Measurements from ENCODE around the gene ZXDC. TPM values are rescaled to one million over a fixed set of nuclear protein-coding genes. Genes with fewer than 3 reads are reported as not detected.

Gene ZXDC
- total RNA-seq (2014; rRNA removed; shearing (Covaris generic)): 6.6 and 12.2 TPM in 2 replicates

GRCh38 chr3:126475413-126476114 is at the start of gene ZXDC:
TSS of gene ZXDC (minus strand) at chr3:126475891. CDS start at chr3:126475865, 26 bp downstream.
- peak; percentile 91 for DNase-seq (ENCODE audit: low spot score)

GRCh38 chr3:126525091-126525852 is 49.6 kb upstream of the ZXDC start:
- DNase-seq (ENCODE audit: low spot score): no peak

GRCh38 chr3:126524429-126524988 is 48.8 kb upstream of the ZXDC start:
- no peak for DNase-seq (ENCODE audit: low spot score)

- no peak for DNase-seq (ENCODE audit: low spot score)
Measured at GRCh38 chr3:126523745-126524428, 48.2 kb upstream of the ZXDC start, which contains the start of gene CHST13. TSS of gene CHST13 (plus strand) at chr3:126524155. CDS start at chr3:126524333, 178 bp downstream.

GRCh38 chr3:126522363-126522788 is 46.7 kb upstream of the ZXDC start:
- peak; percentile 53 for DNase-seq (ENCODE audit: low spot score)

GRCh38 chr3:126521122-126521891 is 45.6 kb upstream of the ZXDC start:
- no peak for DNase-seq (ENCODE audit: low spot score)

- no peak for DNase-seq (ENCODE audit: low spot score)
Measured at GRCh38 chr3:126519506-126520455, 44.1 kb upstream of the ZXDC start.

GRCh38 chr3:126518779-126519177 is 43.1 kb upstream of the ZXDC start:
- DNase-seq (ENCODE audit: low spot score): no peak

- DNase-seq (ENCODE audit: low spot score): no peak
Measured at GRCh38 chr3:126517986-126518778, 42.5 kb upstream of the ZXDC start.

GRCh38 chr3:126517291-126517951 is 41.7 kb upstream of the ZXDC start, which contains the start of gene UROC1:
TSS of gene UROC1 (minus strand) at chr3:126517773. CDS start at chr3:126517719, 54 bp downstream.
- no peak for DNase-seq (ENCODE audit: low spot score)

- DNase-seq (ENCODE audit: low spot score): no peak
Measured at GRCh38 chr3:126516936-126517290, 41.2 kb upstream of the ZXDC start.

GRCh38 chr3:126516152-126516935 is 40.7 kb upstream of the ZXDC start:
- DNase-seq (ENCODE audit: low spot score): no peak

- DNase-seq (ENCODE audit: low spot score): no peak
Measured at GRCh38 chr3:126515066-126515706, 39.5 kb upstream of the ZXDC start.

GRCh38 chr3:126514161-126514560 is 38.5 kb upstream of the ZXDC start:
- no peak for DNase-seq (ENCODE audit: low spot score)

- DNase-seq (ENCODE audit: low spot score): no peak
Measured at GRCh38 chr3:126512916-126513650, 37.4 kb upstream of the ZXDC start.

- DNase-seq (ENCODE audit: low spot score): peak; percentile 47
Measured at GRCh38 chr3:126512026-126512425, 36.3 kb upstream of the ZXDC start.

GRCh38 chr3:126511291-126511690 is 35.6 kb upstream of the ZXDC start:
- DNase-seq (ENCODE audit: low spot score): no peak

Measured in H4 (cell line).